Measurements from ENCODE around the gene WDR46.
"Not testable (repeated sequence)": the region's sequence is repeated elsewhere in the genome, so short reads cannot be mapped to it uniquely, and the experiment has no call there.

The WDR46 gene

GRCh38 chr6:33286946-33287914, 1.8 kb downstream of the WDR46 start:
- TF ChIP-seq POLR2A (IDR thresholded peaks at IDR 0.05; ENCODE audit: extremely low read depth, insufficient read length) = no peak
- TF ChIP-seq CTCF (IDR thresholded peaks at IDR 0.05; ENCODE audit: low read depth, low read length) = no peak
- TF ChIP-seq MAX (IDR thresholded peaks at IDR 0.05; ENCODE audit: low read depth, low read length) = no peak
- no peak for TF ChIP-seq MYC (IDR thresholded peaks at IDR 0.05; ENCODE audit: low read depth, low read length)
- peak overlapping the region; percentile 73 for H3K4me3 ChIP-seq (ENCODE audit: low read depth, low read length)
- no peak for DNase-seq (ENCODE audit: low read depth)

- not testable (repeated sequence) for DNase-seq (ENCODE audit: low read depth); H3K4me3 ChIP-seq (ENCODE audit: low read depth, low read length)
Observed at GRCh38 chr6:33285214-33285613, 3.8 kb downstream of the WDR46 start.

GRCh38 chr6:33280539-33280938, 8.5 kb downstream of the WDR46 start:
- peak; percentile 0 for DNase-seq (ENCODE audit: low read depth)
- TF ChIP-seq MYC (IDR thresholded peaks at IDR 0.05; ENCODE audit: low read depth, low read length) (no peak), MAX (IDR thresholded peaks at IDR 0.05; ENCODE audit: low read depth, low read length) (no peak), CTCF (IDR thresholded peaks at IDR 0.05; ENCODE audit: low read depth, low read length) (no peak), POLR2A (IDR thresholded peaks at IDR 0.05; ENCODE audit: extremely low read depth, insufficient read length) (no peak)
- no peak overlapping the region for H3K4me3 ChIP-seq (ENCODE audit: low read depth, low read length)

GRCh38 chr6:33279971-33280511, 9.0 kb downstream of the WDR46 start:
- no peak overlapping the region for H3K4me3 ChIP-seq (ENCODE audit: low read depth, low read length)
- no peak for TF ChIP-seq POLR2A (IDR thresholded peaks at IDR 0.05; ENCODE audit: extremely low read depth, insufficient read length)
- peak; percentile 54 for TF ChIP-seq CTCF (IDR thresholded peaks at IDR 0.05; ENCODE audit: low read depth, low read length)
- peak; percentile 59 for DNase-seq (ENCODE audit: low read depth)

- no peak for TF ChIP-seq CTCF (IDR thresholded peaks at IDR 0.05; ENCODE audit: low read depth, low read length)
- DNase-seq (ENCODE audit: low read depth) = no peak
- H3K4me3 ChIP-seq (ENCODE audit: low read depth, low read length) = no peak overlapping the region
Observed at GRCh38 chr6:33279257-33279695, 9.8 kb downstream of the WDR46 start.

- TF ChIP-seq POLR2A (IDR thresholded peaks at IDR 0.05; ENCODE audit: extremely low read depth, insufficient read length) (no peak), MYC (IDR thresholded peaks at IDR 0.05; ENCODE audit: low read depth, low read length) (no peak), CTCF (IDR thresholded peaks at IDR 0.05; ENCODE audit: low read depth, low read length) (no peak), MAX (IDR thresholded peaks at IDR 0.05; ENCODE audit: low read depth, low read length) (no peak)
- no peak overlapping the region for H3K4me3 ChIP-seq (ENCODE audit: low read depth, low read length)
- peak; percentile 5 for DNase-seq (ENCODE audit: low read depth)
Observed at GRCh38 chr6:33278810-33279209, 10.2 kb downstream of the WDR46 start.

Data from NB4 (cell line).